ENCODE measurements around the gene ZNF609.
A peak's percentile ranks its signal among the peaks of the same experiment; 100 is the strongest.

Gene ZNF609

DNA sequence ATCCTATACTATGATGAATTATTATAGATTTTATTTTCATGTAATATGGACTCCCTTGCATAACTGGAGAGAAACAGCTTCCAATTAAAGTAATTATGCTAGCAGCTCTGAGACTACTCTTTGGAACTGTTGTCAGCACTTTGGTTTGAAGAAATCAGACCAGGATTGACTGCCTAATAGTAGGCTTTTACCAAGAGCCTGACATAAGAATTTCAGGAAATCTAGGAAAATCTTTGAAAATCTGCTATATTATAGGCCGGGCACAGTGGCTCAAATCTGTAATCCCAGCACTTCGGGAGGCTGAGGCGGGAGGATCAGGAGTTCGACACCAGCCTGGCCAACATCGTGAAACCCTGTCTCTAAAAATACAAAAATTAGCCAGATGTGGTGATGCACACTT, 62.9 kb downstream of the ZNF609 start:
- Histone ChIP-seq H3K27ac (ENCODE audit: low read depth, low read length) (no peak overlapping the region), H3K27me3 (ENCODE audit: insufficient read depth, low read length) (no peaks in the 10 kb centered on the region), H2AFZ (ENCODE audit: low read length, unreplicated experiment) (no peak overlapping the region), H3K79me2 (ENCODE audit: control insufficient read depth, insufficient read depth, low read length, unreplicated experiment) (peaks cover 58% of the 10 kb centered on the region), H3K36me3 (ENCODE audit: insufficient read depth, low read length) (no peaks in the 10 kb centered on the region), H3K4me3 (ENCODE audit: low read depth, low read length) (no peak overlapping the region), H3K4me1 (ENCODE audit: control insufficient read depth, insufficient read depth, low read length, unreplicated experiment) (peaks cover 47% of the 10 kb centered on the region)

DNA sequence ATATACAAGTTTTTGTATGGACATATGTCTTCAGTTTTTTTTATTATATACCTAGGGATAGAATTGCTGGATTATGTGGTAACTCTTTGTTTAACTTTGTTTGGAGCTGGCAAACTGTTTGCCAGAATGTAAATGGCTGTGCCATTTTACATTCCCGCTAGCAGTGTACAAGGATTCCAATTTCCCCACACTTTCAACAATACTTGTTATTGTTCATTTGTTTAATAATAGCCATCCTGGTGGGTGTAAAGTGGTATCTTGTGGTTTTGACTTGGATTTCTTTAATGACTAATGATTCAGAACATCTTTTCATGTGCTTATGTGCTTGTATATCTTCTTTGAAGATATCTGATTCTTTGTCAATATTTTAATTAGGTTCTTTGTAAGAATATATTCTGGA, 64.4 kb downstream of the ZNF609 start:
- peaks cover 63% of the 10 kb centered on the region for H3K79me2 ChIP-seq (ENCODE audit: control insufficient read depth, insufficient read depth, low read length, unreplicated experiment)

DNA sequence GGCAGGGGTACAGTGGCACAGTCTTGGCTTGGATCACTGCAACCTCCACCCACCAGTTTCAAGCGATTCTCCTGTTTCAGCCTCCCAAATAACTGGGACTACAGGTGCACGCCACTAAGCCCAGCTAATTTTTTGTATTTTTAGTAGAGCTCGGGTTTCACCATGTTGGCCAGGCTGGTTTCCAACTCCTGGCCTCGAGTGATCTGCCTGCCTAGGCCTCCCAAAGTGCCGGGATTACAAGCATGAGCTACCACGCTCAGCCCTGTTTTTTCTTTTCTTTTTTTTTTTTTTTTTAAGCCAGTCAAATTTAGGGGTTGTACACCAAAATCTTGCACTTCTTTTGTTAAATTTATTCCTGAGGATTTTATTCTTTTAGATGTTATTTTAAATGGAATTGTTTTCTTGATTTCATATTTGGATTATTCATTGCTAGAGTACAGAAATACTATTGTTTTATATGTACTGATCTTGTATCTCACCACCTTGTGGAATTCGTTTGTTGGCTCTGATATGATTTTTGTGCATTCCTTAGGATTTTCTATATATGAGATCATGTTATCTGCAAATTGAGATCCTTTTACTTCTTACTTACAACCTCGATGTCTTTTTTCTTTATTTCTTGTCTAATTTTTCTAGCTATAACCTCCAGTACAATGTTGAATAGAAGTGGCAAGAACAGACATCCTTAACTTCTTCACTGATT, 65.6 kb downstream of the ZNF609 start:
- H3K4me3 ChIP-seq (ENCODE audit: low read depth, low read length) = no peak overlapping the region
- no peaks in the 10 kb centered on the region for H3K27me3 ChIP-seq (ENCODE audit: insufficient read depth, low read length)
- peaks cover 65% of the 10 kb centered on the region for H3K79me2 ChIP-seq (ENCODE audit: control insufficient read depth, insufficient read depth, low read length, unreplicated experiment)
- peaks cover 47% of the 10 kb centered on the region for H3K4me1 ChIP-seq (ENCODE audit: control insufficient read depth, insufficient read depth, low read length, unreplicated experiment)
- H3K27ac ChIP-seq (ENCODE audit: low read depth, low read length) = no peak overlapping the region
- H3K36me3 ChIP-seq (ENCODE audit: insufficient read depth, low read length) = no peaks in the 10 kb centered on the region
- H2AFZ ChIP-seq (ENCODE audit: low read length, unreplicated experiment) = no peak overlapping the region

More for the DNA sequence above, 64.4 kb downstream of the ZNF609 start:
- Histone ChIP-seq H3K4me1 (ENCODE audit: control insufficient read depth, insufficient read depth, low read length, unreplicated experiment) (peaks cover 47% of the 10 kb centered on the region), H2AFZ (ENCODE audit: low read length, unreplicated experiment) (no peak overlapping the region), H3K27me3 (ENCODE audit: insufficient read depth, low read length) (no peaks in the 10 kb centered on the region), H3K4me3 (ENCODE audit: low read depth, low read length) (no peak overlapping the region), H3K27ac (ENCODE audit: low read depth, low read length) (no peak overlapping the region), H3K36me3 (ENCODE audit: insufficient read depth, low read length) (no peaks in the 10 kb centered on the region)

DNA sequence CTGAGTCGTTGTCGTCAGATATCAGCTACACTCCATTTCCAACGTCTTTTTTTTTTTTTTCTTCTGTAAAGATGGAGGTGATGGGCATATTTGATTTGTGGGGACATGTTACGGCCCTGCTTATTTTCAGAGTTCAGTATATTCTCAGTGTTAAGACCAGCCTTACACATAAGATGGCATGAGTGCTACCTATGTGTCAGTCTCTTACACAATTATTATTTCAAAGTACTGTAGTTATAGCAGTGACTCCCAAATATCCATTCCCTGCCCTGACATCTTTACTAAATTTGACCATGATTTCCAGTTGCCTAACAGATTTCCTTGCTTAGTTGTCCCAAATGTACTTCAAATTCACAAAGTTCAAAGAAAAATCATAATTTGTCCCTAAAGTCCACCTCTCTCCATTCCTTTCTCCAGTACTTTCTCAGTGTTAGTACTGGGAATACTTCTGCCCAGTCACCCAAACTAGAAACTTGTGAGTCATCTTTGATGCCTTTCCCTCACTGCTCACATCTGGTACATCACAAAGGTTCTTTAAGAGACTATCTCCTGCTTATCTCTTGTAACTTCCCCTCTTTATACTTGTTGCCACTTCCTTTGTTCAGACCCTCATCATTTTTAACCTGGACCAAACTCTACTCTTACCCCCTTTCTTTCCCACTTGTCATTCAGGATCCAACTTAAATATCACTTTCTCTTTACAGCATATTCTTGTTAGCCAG, 67.0 kb downstream of the ZNF609 start:
- Histone ChIP-seq H3K4me1 (ENCODE audit: control insufficient read depth, insufficient read depth, low read length, unreplicated experiment) (peaks cover 32% of the 10 kb centered on the region), H3K36me3 (ENCODE audit: insufficient read depth, low read length) (no peaks in the 10 kb centered on the region), H3K79me2 (ENCODE audit: control insufficient read depth, insufficient read depth, low read length, unreplicated experiment) (peaks cover 67% of the 10 kb centered on the region), H3K27ac (ENCODE audit: low read depth, low read length) (peak overlapping the region; percentile 56), H3K4me3 (ENCODE audit: low read depth, low read length) (no peak overlapping the region), H3K27me3 (ENCODE audit: insufficient read depth, low read length) (no peaks in the 10 kb centered on the region), H2AFZ (ENCODE audit: low read length, unreplicated experiment) (no peak overlapping the region)

DNA sequence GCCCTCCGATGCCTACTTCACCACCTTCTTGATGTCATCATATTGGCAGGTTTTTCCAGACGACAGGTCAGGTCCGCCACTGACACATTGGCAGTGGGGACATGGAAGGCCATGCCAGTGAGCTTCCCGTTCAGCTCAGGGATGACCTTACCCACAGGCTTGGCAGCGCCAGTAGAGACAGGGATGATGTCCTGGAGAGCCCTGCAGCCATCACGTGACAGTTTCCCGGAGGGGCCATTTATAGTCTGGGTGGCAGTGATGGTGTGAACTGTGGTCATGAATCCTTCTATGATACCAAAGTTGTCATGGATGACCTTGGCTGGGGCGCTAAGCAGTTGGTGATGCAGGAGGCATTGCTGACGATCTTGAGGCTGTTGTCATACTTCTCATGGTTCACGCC, 68.5 kb downstream of the ZNF609 start:
- H3K4me3 ChIP-seq (ENCODE audit: low read depth, low read length) = no peak overlapping the region
- peaks cover 70% of the 10 kb centered on the region for H3K79me2 ChIP-seq (ENCODE audit: control insufficient read depth, insufficient read depth, low read length, unreplicated experiment)
- H3K36me3 ChIP-seq (ENCODE audit: insufficient read depth, low read length) = no peaks in the 10 kb centered on the region
- H2AFZ ChIP-seq (ENCODE audit: low read length, unreplicated experiment) = no peak overlapping the region
- peaks cover 28% of the 10 kb centered on the region for H3K4me1 ChIP-seq (ENCODE audit: control insufficient read depth, insufficient read depth, low read length, unreplicated experiment)
- no peak overlapping the region for H3K27ac ChIP-seq (ENCODE audit: low read depth, low read length)
- H3K27me3 ChIP-seq (ENCODE audit: insufficient read depth, low read length) = no peaks in the 10 kb centered on the region

DNA sequence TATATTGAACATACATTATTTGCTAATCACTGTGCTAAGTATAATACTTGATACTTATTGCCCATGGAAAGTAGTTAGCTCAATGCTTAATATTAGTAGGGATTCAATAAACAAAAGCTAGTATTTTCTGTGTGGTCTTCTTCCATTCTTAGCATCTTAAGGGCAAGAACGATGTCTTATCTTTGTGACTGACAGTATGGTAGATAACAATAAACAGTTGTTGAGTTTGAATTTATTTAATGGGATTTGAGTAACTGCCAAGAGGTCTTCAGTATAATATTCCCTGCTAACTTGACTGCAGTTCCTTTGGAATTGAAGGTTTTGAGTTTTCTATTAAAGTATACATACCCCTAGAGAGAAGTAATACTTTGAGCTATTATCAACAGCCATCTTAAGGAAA, 70.1 kb downstream of the ZNF609 start:
- Histone ChIP-seq H3K4me3 (ENCODE audit: low read depth, low read length) (no peak overlapping the region), H3K27me3 (ENCODE audit: insufficient read depth, low read length) (no peaks in the 10 kb centered on the region), H3K79me2 (ENCODE audit: control insufficient read depth, insufficient read depth, low read length, unreplicated experiment) (peaks cover 69% of the 10 kb centered on the region), H3K36me3 (ENCODE audit: insufficient read depth, low read length) (no peaks in the 10 kb centered on the region), H2AFZ (ENCODE audit: low read length, unreplicated experiment) (no peak overlapping the region), H3K27ac (ENCODE audit: low read depth, low read length) (no peak overlapping the region), H3K4me1 (ENCODE audit: control insufficient read depth, insufficient read depth, low read length, unreplicated experiment) (peaks cover 27% of the 10 kb centered on the region)

DNA sequence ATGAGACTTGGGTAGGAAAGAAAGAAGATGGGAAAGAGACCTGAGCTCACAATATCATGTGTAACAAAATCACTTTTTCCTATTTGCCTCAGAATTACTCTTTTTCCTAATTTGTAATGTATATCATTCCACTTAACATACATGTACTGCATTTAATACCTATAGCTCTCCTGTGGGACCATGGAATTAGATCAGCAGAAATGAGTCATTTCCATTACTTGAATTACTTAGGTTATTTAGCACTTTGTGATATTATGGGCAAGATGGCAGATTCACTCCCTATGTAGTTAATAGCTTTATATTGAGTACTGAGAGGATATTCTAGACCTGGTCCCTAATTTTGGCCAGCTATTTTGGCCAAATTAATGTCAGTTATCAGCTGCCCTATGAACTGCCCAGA, 70.5 kb downstream of the ZNF609 start:
- no peak overlapping the region for H2AFZ ChIP-seq (ENCODE audit: low read length, unreplicated experiment)
- peaks cover 31% of the 10 kb centered on the region for H3K4me1 ChIP-seq (ENCODE audit: control insufficient read depth, insufficient read depth, low read length, unreplicated experiment)
- H3K27me3 ChIP-seq (ENCODE audit: insufficient read depth, low read length) = no peaks in the 10 kb centered on the region
- no peaks in the 10 kb centered on the region for H3K36me3 ChIP-seq (ENCODE audit: insufficient read depth, low read length)
- H3K27ac ChIP-seq (ENCODE audit: low read depth, low read length) = no peak overlapping the region
- H3K79me2 ChIP-seq (ENCODE audit: control insufficient read depth, insufficient read depth, low read length, unreplicated experiment) = peaks cover 67% of the 10 kb centered on the region
- no peak overlapping the region for H3K4me3 ChIP-seq (ENCODE audit: low read depth, low read length)

DNA sequence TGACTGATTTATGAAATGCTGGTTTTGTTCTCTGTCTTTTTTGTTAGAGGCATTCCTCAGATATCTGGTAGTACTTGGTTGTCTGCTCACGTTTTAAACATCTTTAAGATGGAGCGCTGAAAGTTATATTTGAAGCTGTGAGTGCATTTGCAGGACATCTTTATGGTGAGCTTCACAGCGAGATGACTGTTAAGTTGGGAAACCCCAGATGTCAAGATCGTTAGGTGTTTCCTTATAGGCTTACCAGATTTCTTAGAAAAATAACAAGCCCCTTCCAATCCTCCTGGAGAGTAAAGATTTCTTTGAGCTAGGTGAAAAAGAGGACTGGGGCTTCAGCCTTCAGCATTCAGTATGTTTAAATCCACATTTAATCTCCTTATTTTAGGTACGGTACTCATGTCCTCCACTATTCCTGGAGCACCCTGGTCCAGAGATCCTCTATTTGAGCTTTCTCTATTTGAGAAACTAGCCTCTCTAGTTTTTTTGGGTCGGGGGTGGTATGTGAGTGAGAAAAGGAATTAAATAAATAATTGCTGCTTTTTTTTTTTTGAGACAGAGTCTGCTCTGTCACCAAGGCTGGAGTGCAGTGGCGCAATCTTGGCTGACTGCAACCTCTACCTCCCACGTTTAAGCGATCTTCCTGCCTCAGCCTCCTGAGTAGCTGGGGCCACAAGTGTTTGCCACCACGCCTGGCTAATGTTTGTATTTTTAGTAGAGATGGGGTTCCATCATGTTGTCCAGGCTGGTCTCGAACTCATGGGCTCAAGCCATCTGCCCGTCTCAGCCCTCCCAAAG, 72.3 kb downstream of the ZNF609 start:
- Histone ChIP-seq H3K27ac (ENCODE audit: low read depth, low read length) (no peak overlapping the region), H2AFZ (ENCODE audit: low read length, unreplicated experiment) (no peak overlapping the region), H3K27me3 (ENCODE audit: insufficient read depth, low read length) (no peaks in the 10 kb centered on the region), H3K36me3 (ENCODE audit: insufficient read depth, low read length) (no peaks in the 10 kb centered on the region), H3K4me3 (ENCODE audit: low read depth, low read length) (no peak overlapping the region), H3K79me2 (ENCODE audit: control insufficient read depth, insufficient read depth, low read length, unreplicated experiment) (peaks cover 66% of the 10 kb centered on the region), H3K4me1 (ENCODE audit: control insufficient read depth, insufficient read depth, low read length, unreplicated experiment) (peaks cover 21% of the 10 kb centered on the region)

DNA sequence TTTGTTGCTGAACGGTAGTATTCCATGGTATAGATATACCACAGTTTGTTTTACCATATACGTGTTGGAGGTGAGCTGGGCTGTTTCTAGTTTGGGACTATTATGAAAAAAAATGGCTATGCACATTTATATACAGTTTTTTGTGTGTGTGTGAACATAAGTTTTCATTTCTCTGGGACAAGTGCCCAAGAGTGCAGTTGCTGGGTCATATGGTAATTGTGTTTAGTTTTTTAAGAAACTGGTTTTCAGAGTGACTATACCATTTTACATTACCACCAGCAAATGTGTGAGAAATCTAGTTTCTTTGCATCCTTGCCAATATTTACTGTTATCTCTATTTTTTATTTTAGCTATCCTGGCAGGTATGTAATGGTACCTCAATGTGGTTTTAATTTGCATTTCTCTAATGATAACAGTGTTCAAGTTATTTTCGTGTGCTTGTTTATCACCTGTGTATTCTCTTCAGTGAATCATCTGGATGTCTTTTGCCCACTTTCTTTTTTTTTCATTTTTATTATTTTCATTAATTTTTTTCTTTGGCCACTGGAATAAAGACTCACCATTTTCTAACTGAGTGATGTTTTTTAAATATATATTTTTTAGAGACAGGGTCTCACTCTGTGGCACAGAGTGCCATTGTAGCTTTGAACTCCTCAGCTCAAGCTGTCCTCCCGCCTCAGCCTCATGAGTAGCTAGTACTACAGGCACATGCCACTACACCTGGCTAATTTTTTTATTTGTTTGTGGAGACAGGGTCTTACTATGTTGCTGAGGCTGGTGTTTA, 75.3 kb downstream of the ZNF609 start:
- no peak overlapping the region for H2AFZ ChIP-seq (ENCODE audit: low read length, unreplicated experiment)
- H3K36me3 ChIP-seq (ENCODE audit: insufficient read depth, low read length) = no peaks in the 10 kb centered on the region
- peaks cover 62% of the 10 kb centered on the region for H3K79me2 ChIP-seq (ENCODE audit: control insufficient read depth, insufficient read depth, low read length, unreplicated experiment)
- H3K27me3 ChIP-seq (ENCODE audit: insufficient read depth, low read length) = no peaks in the 10 kb centered on the region
- peak overlapping the region; percentile 67 for H3K27ac ChIP-seq (ENCODE audit: low read depth, low read length)
- no peak overlapping the region; the same call in 1 of the 2 replicates for H3K4me3 ChIP-seq (ENCODE audit: low read depth, low read length)
- peaks cover 16% of the 10 kb centered on the region for H3K4me1 ChIP-seq (ENCODE audit: control insufficient read depth, insufficient read depth, low read length, unreplicated experiment)

DNA sequence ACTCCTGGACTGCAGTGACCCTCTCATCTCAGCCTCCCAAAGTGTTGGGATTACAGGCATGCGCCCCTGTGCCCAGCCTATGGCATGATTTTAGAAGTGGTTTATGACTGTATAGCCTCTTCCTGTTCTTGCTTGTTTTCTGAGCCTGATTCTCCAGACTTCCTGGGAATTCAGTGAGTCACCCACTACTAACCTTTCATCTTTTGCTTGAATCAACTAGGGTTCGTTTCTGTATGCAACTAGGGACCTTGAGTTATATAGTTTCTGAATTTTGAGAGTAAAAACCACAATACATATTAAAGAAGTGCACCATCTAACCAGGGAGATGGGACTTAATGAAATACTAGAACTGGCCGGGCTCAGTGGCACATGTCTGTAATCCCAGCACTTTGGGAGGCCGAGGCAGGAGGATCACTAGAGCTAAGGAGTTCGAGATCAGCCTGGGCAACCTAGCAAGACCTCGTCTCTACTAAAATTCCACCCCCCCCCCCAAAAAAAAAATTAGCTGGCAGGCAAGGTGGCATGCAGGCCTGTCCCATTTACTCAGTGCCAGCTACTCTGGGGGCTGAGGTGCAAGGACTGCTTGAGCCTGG, 76.0 kb downstream of the ZNF609 start:
- peaks cover 57% of the 10 kb centered on the region for H3K79me2 ChIP-seq (ENCODE audit: control insufficient read depth, insufficient read depth, low read length, unreplicated experiment)
- no peak overlapping the region; the same call in 1 of the 2 replicates for H3K4me3 ChIP-seq (ENCODE audit: low read depth, low read length)
- H3K27ac ChIP-seq (ENCODE audit: low read depth, low read length) = peak overlapping the region; percentile 67
- H2AFZ ChIP-seq (ENCODE audit: low read length, unreplicated experiment) = no peak overlapping the region
- H3K27me3 ChIP-seq (ENCODE audit: insufficient read depth, low read length) = no peaks in the 10 kb centered on the region
- no peaks in the 10 kb centered on the region for H3K36me3 ChIP-seq (ENCODE audit: insufficient read depth, low read length)
- peaks cover 13% of the 10 kb centered on the region for H3K4me1 ChIP-seq (ENCODE audit: control insufficient read depth, insufficient read depth, low read length, unreplicated experiment)

Measured in ACC112 (cell line).